Renal cortex interstitium (tissue), 3 donors: ENCODE measurements around the gene FASLG. TPM values are rescaled to one million over a fixed set of nuclear protein-coding genes. Genes with fewer than 3 reads are reported as not detected.

Source experiments
- polyA plus RNA-seq, 3 donors: library from polyadenylated mRNA; unstranded; fragments of 120-200 nt; gene quantifications; one replicate each; pipeline ENCODE4 v1.2.1, GENCODE V29; 2013; ENCODE audit not compliant: insufficient read length in 3 of 3

FASLG gene
- polyA plus RNA-seq, 3 donors, result not detected

Other genes starting within 250 kb of the FASLG start
- gene C1orf105, start 238.4 kb upstream of the FASLG start, polyA plus RNA-seq, result under 1 TPM in 2 of 3 donors, not detected in 1; 0.17 to 0.44 TPM
- gene PIGC, start 215.0 kb upstream of the FASLG start, polyA plus RNA-seq, result 10 to 100 TPM; 42.4 to 49.5 (median 46.3) TPM
- 10 to 100 TPM; 54.5 to 70.4 (median 68.2) TPM for gene SUCO, start 126.0 kb upstream of the FASLG start, polyA plus RNA-seq